Mesenchymal stem cell (in vitro differentiated cells and primary cell): Measurements from ENCODE around the gene CIB1.

Source experiments
- DNase-seq: peaks from one replicate; pipeline ENCODE4 v3.0.0-alpha.2; 2013
- H2AFZ ChIP-seq: one replicate; pipeline ENCODE4 v1.6.1; 2013; ENCODE audit warnings: low read depth, mild to moderate bottlenecking, control low read depth, inconsistent platforms, low read length, moderate library complexity
- H2AK5ac ChIP-seq: 2 replicates; pipeline ENCODE4 v1.6.1; 2013; ENCODE audit warnings: low read length, moderate library complexity, mild to moderate bottlenecking, inconsistent platforms; ENCODE audit not compliant: severe bottlenecking
- H2BK120ac ChIP-seq: one replicate; pipeline ENCODE4 v1.6.1; 2013; ENCODE audit warnings: low read depth, mild to moderate bottlenecking, inconsistent platforms, low read length, moderate library complexity
- H2BK12ac ChIP-seq, 2 experiments: one replicate each; pipeline ENCODE4 v1.6.1; 2013; ENCODE audit warnings: inconsistent platforms in 2 of 2, low read length in 2 of 2, mild to moderate bottlenecking in 2 of 2, moderate library complexity in 2 of 2, control low read depth in 1 of 2
- H2BK15ac ChIP-seq: one replicate; pipeline ENCODE4 v1.6.1; 2013; ENCODE audit warnings: mild to moderate bottlenecking, low read depth, inconsistent platforms; ENCODE audit not compliant: poor library complexity, severe bottlenecking
- H2BK5ac ChIP-seq: 2 replicates; pipeline ENCODE4 v1.6.1; 2013; ENCODE audit warnings: low read depth, mild to moderate bottlenecking, low read length, control low read depth, inconsistent platforms; ENCODE audit not compliant: poor library complexity, severe bottlenecking
- H3K14ac ChIP-seq, 2 experiments: one replicate each; pipeline ENCODE4 v1.6.1; 2013; ENCODE audit warnings: inconsistent platforms in 2 of 2, low read length in 2 of 2, control low read depth in 1 of 2, mild to moderate bottlenecking in 1 of 2, moderate library complexity in 1 of 2
- H3K18ac ChIP-seq, 2 experiments: one replicate each; pipeline ENCODE4 v1.6.1; 2013; ENCODE audit warnings: inconsistent platforms in 2 of 2, low read length in 2 of 2, control low read depth in 1 of 2, low read depth in 1 of 2, mild to moderate bottlenecking in 1 of 2
- H3K23ac ChIP-seq, 2 experiments: one replicate each; pipeline ENCODE4 v1.6.1; 2013; ENCODE audit warnings: inconsistent platforms in 2 of 2, low read length in 2 of 2, mild to moderate bottlenecking in 2 of 2, moderate library complexity in 2 of 2, control low read depth in 1 of 2
- H3K27ac ChIP-seq: 2 replicates; pipeline ENCODE4 v1.5.1; 2013; ENCODE audit warnings: mild to moderate bottlenecking, moderate library complexity, low read length, control low read depth, inconsistent platforms; ENCODE audit not compliant: poor library complexity, severe bottlenecking
- H3K27me3 ChIP-seq, 2 experiments: 2 replicates each; pipeline versions ENCODE4 v1.6.1 to v1.7.0; 2013; ENCODE audit warnings: low read length in 2 of 2, mild to moderate bottlenecking in 2 of 2, moderate library complexity in 2 of 2, control low read depth in 1 of 2, inconsistent platforms in 1 of 2; ENCODE audit not compliant: control insufficient read depth in 1 of 2, insufficient read depth in 1 of 2
- H3K36me3 ChIP-seq, 2 experiments: 2 replicates each; pipeline versions ENCODE4 v1.6.1 to v1.7.0; 2013; ENCODE audit warnings: low read length in 2 of 2, control low read depth in 1 of 2, inconsistent platforms in 1 of 2, low read depth in 1 of 2, mild to moderate bottlenecking in 1 of 2; ENCODE audit not compliant: insufficient read depth in 2 of 2, control insufficient read depth in 1 of 2
- H3K4ac ChIP-seq, 2 experiments: one replicate each; pipeline ENCODE4 v1.6.1; 2013; ENCODE audit warnings: inconsistent platforms in 2 of 2, low read length in 2 of 2, mild to moderate bottlenecking in 2 of 2, moderate library complexity in 2 of 2, control low read depth in 1 of 2, low read depth in 1 of 2
- H3K4me1 ChIP-seq: 2 replicates; pipeline ENCODE4 v1.6.1; 2013; ENCODE audit warnings: low read depth, low read length, control low read depth; ENCODE audit not compliant: control insufficient read depth, insufficient read depth
- H3K4me2 ChIP-seq: 2 replicates; pipeline ENCODE4 v1.6.1; 2013; ENCODE audit warnings: low read length, mild to moderate bottlenecking, inconsistent platforms; ENCODE audit not compliant: poor library complexity, severe bottlenecking
- H3K4me3 ChIP-seq, 2 experiments: 2 replicates each; pipeline versions ENCODE4 v1.5.1 to v1.7.0; 2013; ENCODE audit warnings: low read length in 2 of 2, mild to moderate bottlenecking in 2 of 2, control low read depth in 1 of 2, low read depth in 1 of 2; ENCODE audit not compliant: insufficient read depth in 1 of 2
- H3K79me1 ChIP-seq: replicated peaks from 2 replicates; pipeline ENCODE4 v1.6.1; 2013; ENCODE audit warnings: mild to moderate bottlenecking, control low read depth, low read length, inconsistent platforms; ENCODE audit not compliant: poor library complexity, severe bottlenecking
- H3K9ac ChIP-seq: 2 replicates; pipeline ENCODE4 v1.7.0; 2013; ENCODE audit warnings: mild to moderate bottlenecking, low read length, moderate library complexity
- H3K9me3 ChIP-seq: 2 replicates; pipeline ENCODE4 v1.7.0; 2013; ENCODE audit warnings: mild to moderate bottlenecking, low read length; ENCODE audit not compliant: control insufficient read depth
- H4K8ac ChIP-seq: one replicate; pipeline ENCODE4 v1.6.1; 2013; ENCODE audit warnings: inconsistent platforms, mild to moderate bottlenecking, low read length, moderate library complexity
- H4K91ac ChIP-seq: one replicate; pipeline ENCODE4 v1.6.1; 2013; ENCODE audit warnings: mild to moderate bottlenecking, low read length, inconsistent platforms
- WGBS: methylation state at CpG from one replicate; pipeline ENCODE4 v1.1.7; 2013; ENCODE audit warnings: mixed read lengths; 5-methylcytosine and 5-hydroxymethylcytosine counted together

CIB1 gene

GRCh38 chr15:90225504-90226234, 8.1 kb downstream of the CIB1 start:
- no peaks in the 10 kb centered on the region for H3K27me3 ChIP-seq
- H3K27ac ChIP-seq, result no peak overlapping the region
- H2AFZ ChIP-seq, result no peak overlapping the region
- H4K91ac ChIP-seq, result no peak overlapping the region
- no peak overlapping the region for H3K9ac ChIP-seq
- H3K79me1 ChIP-seq, result peaks cover 16% of the 10 kb centered on the region
- H2BK5ac ChIP-seq, result no peak overlapping the region
- no peak overlapping the region for H2BK12ac ChIP-seq
- no peak overlapping the region for H3K4me3 ChIP-seq
- peaks cover 67 to 75% of the 10 kb centered on the region in 2 experiments for H3K36me3 ChIP-seq
- H3K14ac ChIP-seq, result no peak overlapping the region
- H3K23ac ChIP-seq, result no peak overlapping the region
- H3K4me1 ChIP-seq, result peaks cover 19% of the 10 kb centered on the region
- 90% methylated on average over 14 of the region's 18 CpGs for WGBS
- H3K9me3 ChIP-seq, result no peaks in the 10 kb centered on the region
- H2AK5ac ChIP-seq, result no peak overlapping the region
- H4K8ac ChIP-seq, result no peak overlapping the region
- H3K4me2 ChIP-seq, result no peak overlapping the region
- no peak overlapping the region for H3K4ac ChIP-seq
- no peak overlapping the region for H2BK15ac ChIP-seq
- no peak for DNase-seq
- no peak overlapping the region for H2BK120ac ChIP-seq
- no peak overlapping the region for H3K18ac ChIP-seq

DNA sequence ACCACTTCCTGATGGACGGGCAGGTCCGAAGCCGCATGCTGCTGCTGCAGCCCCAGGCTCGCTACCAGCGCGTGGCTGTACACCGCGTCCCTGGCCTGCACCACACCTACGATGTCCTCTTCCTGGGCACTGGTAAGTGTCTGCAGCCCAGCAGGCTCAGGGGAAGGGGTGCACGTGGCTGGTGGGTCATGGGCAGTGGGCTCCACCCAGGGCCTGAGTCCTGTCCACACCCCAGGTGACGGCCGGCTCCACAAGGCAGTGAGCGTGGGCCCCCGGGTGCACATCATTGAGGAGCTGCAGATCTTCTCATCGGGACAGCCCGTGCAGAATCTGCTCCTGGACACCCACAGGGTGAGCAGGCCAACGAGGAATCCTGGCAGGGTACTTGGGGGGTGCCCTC, 8.7 kb downstream of the CIB1 start:
- Histone ChIP-seq H3K9ac (no peak overlapping the region), H4K8ac (no peak overlapping the region), H4K91ac (peak overlapping the region; percentile 18), H3K9me3 (no peaks in the 10 kb centered on the region), H3K36me3 (peaks cover 63 to 69% of the 10 kb centered on the region in 2 experiments), H3K14ac (no peak overlapping the region), H3K18ac (no peak overlapping the region), H2AK5ac (no peak overlapping the region), H3K4me3 (no peak overlapping the region), H3K79me1 (peaks cover 16% of the 10 kb centered on the region), H2BK12ac (no peak overlapping the region), H3K4me1 (peaks cover 19% of the 10 kb centered on the region), H3K27me3 (no peaks in the 10 kb centered on the region), H3K4ac (no peak overlapping the region), H2BK15ac (no peak overlapping the region), H2BK120ac (no peak overlapping the region), H2BK5ac (no peak overlapping the region), H3K23ac (no peak overlapping the region), H3K27ac (no peak overlapping the region), H3K4me2 (no peak overlapping the region), H2AFZ (no peak overlapping the region)
- DNase-seq, result no peak
- WGBS, result 96% methylated on average over 17 of the region's 17 CpGs

DNA sequence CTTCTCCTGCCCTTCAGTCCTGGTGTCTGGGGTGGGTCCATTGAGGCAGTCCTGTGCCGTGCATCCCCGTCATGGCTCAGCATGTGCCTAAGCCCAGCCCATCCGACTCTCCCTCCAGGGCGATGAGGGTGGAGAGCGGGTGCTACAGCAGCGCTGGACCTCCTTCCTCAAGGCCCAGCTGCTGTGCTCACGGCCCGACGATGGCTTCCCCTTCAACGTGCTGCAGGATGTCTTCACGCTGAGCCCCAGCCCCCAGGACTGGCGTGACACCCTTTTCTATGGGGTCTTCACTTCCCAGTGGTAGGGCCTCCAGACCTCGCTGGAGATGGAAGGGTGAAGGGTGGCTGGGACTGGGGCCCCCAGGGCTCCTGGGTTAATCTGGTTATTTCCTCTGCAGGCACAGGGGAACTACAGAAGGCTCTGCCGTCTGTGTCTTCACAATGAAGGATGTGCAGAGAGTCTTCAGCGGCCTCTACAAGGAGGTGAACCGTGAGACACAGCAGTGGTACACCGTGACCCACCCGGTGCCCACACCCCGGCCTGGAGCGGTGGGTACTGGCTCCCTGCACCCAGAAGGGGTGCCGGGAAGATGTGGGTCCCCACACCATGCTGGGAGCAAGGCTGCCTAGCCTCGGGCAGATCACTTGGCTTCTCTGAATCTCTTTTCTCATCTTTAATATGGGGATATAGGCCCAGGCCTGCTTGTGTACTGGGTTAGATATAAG, 10.1 kb downstream of the CIB1 start:
- Histone ChIP-seq H2AFZ (no peak overlapping the region), H4K91ac (no peak overlapping the region), H3K9ac (no peak overlapping the region), H2BK5ac (no peak overlapping the region), H3K14ac (no peak overlapping the region), H3K4ac (no peak overlapping the region), H3K27me3 (no peaks in the 10 kb centered on the region), H2BK12ac (no peak overlapping the region), H2BK15ac (no peak overlapping the region), H4K8ac (no peak overlapping the region), H3K23ac (no peak overlapping the region), H3K27ac (no peak overlapping the region), H2BK120ac (no peak overlapping the region), H3K79me1 (peaks cover 24% of the 10 kb centered on the region), H3K4me1 (peaks cover 21% of the 10 kb centered on the region), H3K9me3 (no peaks in the 10 kb centered on the region), H3K4me3 (no peak overlapping the region), H3K18ac (no peak overlapping the region), H2AK5ac (peak overlapping the region; percentile 9), H3K36me3 (peaks cover 54 to 62% of the 10 kb centered on the region in 2 experiments), H3K4me2 (no peak overlapping the region)
- WGBS, result 95% methylated on average over 22 of the region's 22 CpGs
- no peak for DNase-seq

GRCh38 chr15:90222547-90222946, 11.2 kb downstream of the CIB1 start:
- no peak overlapping the region for H3K14ac ChIP-seq
- no peaks in the 10 kb centered on the region for H3K9me3 ChIP-seq
- H3K9ac ChIP-seq, result no peak overlapping the region
- no peak overlapping the region for H3K27ac ChIP-seq
- no peak overlapping the region for H3K18ac ChIP-seq
- H3K36me3 ChIP-seq, result peaks cover 51 to 60% of the 10 kb centered on the region in 2 experiments
- H3K27me3 ChIP-seq, result no peaks in the 10 kb centered on the region
- H4K91ac ChIP-seq, result no peak overlapping the region
- H3K23ac ChIP-seq, result no peak overlapping the region
- WGBS, result no CpG with 5 or more reads among the region's 2 CpGs
- H3K4me3 ChIP-seq, result no peak overlapping the region
- no peak for DNase-seq
- H3K79me1 ChIP-seq, result peaks cover 32% of the 10 kb centered on the region
- no peak overlapping the region for H2BK5ac ChIP-seq
- H3K4me1 ChIP-seq, result peaks cover 21% of the 10 kb centered on the region
- no peak overlapping the region for H2BK15ac ChIP-seq
- H4K8ac ChIP-seq, result no peak overlapping the region
- no peak overlapping the region for H2BK12ac ChIP-seq
- H2AK5ac ChIP-seq, result no peak overlapping the region
- no peak overlapping the region for H2AFZ ChIP-seq
- H3K4me2 ChIP-seq, result no peak overlapping the region
- H3K4ac ChIP-seq, result no peak overlapping the region
- H2BK120ac ChIP-seq, result no peak overlapping the region
